DOHH2 (cell line): Measurements from ENCODE around the gene SLC38A4.

Experiments
- H3F3A ChIP-seq: fragments of 200-600 bp; sonication (generic), shearing (Covaris generic); 2 replicates; pipeline ENCODE4 v1.6.0; 2016; ENCODE audit warnings: antibody characterized with exemption, mild to moderate bottlenecking; ENCODE audit not compliant: control insufficient read depth, insufficient read depth
- H3K27ac ChIP-seq: fragments of 200-600 bp; sonication (generic); 2 replicates; pipeline ENCODE4 v1.5.1; 2014; ENCODE audit warnings: low read depth, mild to moderate bottlenecking, low read length, moderate library complexity
- H3K27me3 ChIP-seq: fragments of 200-600 bp; sonication (generic); 2 replicates; pipeline ENCODE4 v1.6.1; 2014; ENCODE audit warnings: mild to moderate bottlenecking, low read length, mixed read lengths; ENCODE audit not compliant: control insufficient read depth
- H3K36me3 ChIP-seq: fragments of 200-600 bp; sonication (generic); 2 replicates; pipeline ENCODE4 v1.6.1; 2014; ENCODE audit warnings: mild to moderate bottlenecking, low read length, moderate library complexity, mixed read lengths; ENCODE audit not compliant: control insufficient read depth
- H3K4me1 ChIP-seq: fragments of 200-600 bp; sonication (generic); 2 replicates; pipeline ENCODE4 v1.6.1; 2014; ENCODE audit warnings: mild to moderate bottlenecking, low read length, mixed read lengths; ENCODE audit not compliant: control insufficient read depth
- H3K4me2 ChIP-seq: fragments of 200-600 bp; sonication (generic); 2 replicates; pipeline ENCODE4 v1.6.0; 2014; ENCODE audit warnings: mild to moderate bottlenecking, low read length, moderate library complexity
- H3K4me3 ChIP-seq: fragments of 200-600 bp; sonication (generic); 2 replicates; pipeline ENCODE4 v1.5.1; 2014; ENCODE audit warnings: mild to moderate bottlenecking, low read length, mixed read lengths
- H3K79me2 ChIP-seq: fragments of 200-600 bp; sonication (generic); 2 replicates; pipeline ENCODE4 v1.6.1; 2014; ENCODE audit warnings: mild to moderate bottlenecking, low read length, mixed read lengths; ENCODE audit not compliant: control insufficient read depth
- H3K9me2 ChIP-seq: fragments of 200-600 bp; sonication (generic); replicated peaks from 2 replicates; pipeline ENCODE4 v1.6.1; 2014; ENCODE audit warnings: mild to moderate bottlenecking, low read length, mixed read lengths; ENCODE audit not compliant: control insufficient read depth
- H3K9me3 ChIP-seq: fragments of 200-600 bp; sonication (generic); 2 replicates; pipeline ENCODE4 v1.6.1; 2014; ENCODE audit warnings: antibody characterized with exemption, low read length, mixed read lengths; ENCODE audit not compliant: control insufficient read depth, insufficient read depth
- H4K20me1 ChIP-seq: fragments of 200-600 bp; sonication (generic); 2 replicates; pipeline ENCODE4 v1.6.0; 2014; ENCODE audit warnings: low read depth, mild to moderate bottlenecking, antibody characterized with exemption, low read length, moderate library complexity; ENCODE audit not compliant: control insufficient read depth, insufficient read depth
- EZH2phosphoT487 ChIP-seq: fragments of 200-600 bp; sonication (generic); IDR thresholded peaks from 2 replicates; pipeline ENCODE4 v1.6.1; 2017; ENCODE audit warnings: borderline replicate concordance, mild to moderate bottlenecking, antibody characterized with exemption, low read length, moderate library complexity, mixed read lengths
- TF ChIP-seq, protein P1 (sequence below): fragments of 200-600 bp; sonication (generic); IDR thresholded peaks from one replicate; pipeline ENCODE4 v1.5.1; 2014; ENCODE audit warnings: antibody characterized with exemption, mild to moderate bottlenecking, low read depth, low read length; ENCODE audit not compliant: poor library complexity, severe bottlenecking

SLC38A4 gene, protein sequence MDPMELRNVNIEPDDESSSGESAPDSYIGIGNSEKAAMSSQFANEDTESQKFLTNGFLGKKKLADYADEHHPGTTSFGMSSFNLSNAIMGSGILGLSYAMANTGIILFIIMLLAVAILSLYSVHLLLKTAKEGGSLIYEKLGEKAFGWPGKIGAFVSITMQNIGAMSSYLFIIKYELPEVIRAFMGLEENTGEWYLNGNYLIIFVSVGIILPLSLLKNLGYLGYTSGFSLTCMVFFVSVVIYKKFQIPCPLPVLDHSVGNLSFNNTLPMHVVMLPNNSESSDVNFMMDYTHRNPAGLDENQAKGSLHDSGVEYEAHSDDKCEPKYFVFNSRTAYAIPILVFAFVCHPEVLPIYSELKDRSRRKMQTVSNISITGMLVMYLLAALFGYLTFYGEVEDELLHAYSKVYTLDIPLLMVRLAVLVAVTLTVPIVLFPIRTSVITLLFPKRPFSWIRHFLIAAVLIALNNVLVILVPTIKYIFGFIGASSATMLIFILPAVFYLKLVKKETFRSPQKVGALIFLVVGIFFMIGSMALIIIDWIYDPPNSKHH

DNA sequence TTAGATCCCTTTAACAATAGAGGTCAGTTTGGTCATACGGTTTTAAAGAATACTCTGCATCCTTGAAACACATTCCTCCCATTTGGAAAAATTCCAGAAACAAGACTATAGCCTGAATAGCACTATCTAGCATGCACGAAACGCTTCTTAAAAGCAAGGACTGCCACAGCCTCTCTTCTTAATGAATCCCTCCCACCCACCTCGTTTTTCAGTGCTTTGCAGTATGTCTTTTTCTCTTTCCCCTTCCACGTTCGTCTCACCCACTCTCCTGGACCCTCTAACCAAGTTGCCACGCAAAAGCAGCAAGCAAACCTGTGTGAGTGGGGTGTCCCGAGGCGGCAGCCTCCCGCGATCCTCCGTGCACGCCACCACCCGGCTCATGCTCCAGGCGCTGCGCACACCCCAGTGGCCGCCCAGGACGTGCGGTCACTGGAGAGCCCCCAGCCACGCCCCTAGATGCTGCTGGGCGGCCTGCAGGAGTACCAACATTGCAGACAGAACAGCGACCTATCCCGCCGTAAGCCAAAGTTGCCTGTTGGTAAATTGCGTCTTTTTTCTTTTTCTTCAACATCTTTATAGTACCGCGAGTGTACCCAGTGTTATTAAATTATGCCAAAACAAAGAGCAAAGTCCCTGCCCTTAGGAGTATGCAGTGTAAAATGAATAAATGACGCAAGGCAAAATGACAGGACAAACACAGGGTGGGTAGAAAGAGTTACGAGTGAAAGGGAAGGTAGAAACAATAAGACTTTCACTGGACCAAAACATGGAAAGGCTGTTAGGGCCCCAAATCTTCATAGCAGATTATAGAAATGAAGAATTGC is at the start of gene SLC38A4:
TSS of gene SLC38A4 (minus strand) at position 407 of the 824 bp plus-strand sequence. CDS start 32,926 bp downstream, outside the sequence.
- no peaks in the 10 kb centered on the region for H3K9me3 ChIP-seq
- no peaks in the 10 kb centered on the region for H3K36me3 ChIP-seq
- H3K27ac ChIP-seq: no peak within 1 kb of the TSS
- H3K27me3 ChIP-seq: no peaks in the 10 kb centered on the region
- no peaks in the 10 kb centered on the region for H4K20me1 ChIP-seq
- no peaks in the 10 kb centered on the region for H3K9me2 ChIP-seq
- H3K4me3 ChIP-seq: no peak within 1 kb of the TSS
- no peak within 1 kb of the TSS for H3K4me2 ChIP-seq
- no peaks in the 10 kb centered on the region for H3F3A ChIP-seq
- no peaks in the 10 kb centered on the region for H3K4me1 ChIP-seq
- no peaks in the 10 kb centered on the region for H3K79me2 ChIP-seq
- TF ChIP-seq, protein P1, sequence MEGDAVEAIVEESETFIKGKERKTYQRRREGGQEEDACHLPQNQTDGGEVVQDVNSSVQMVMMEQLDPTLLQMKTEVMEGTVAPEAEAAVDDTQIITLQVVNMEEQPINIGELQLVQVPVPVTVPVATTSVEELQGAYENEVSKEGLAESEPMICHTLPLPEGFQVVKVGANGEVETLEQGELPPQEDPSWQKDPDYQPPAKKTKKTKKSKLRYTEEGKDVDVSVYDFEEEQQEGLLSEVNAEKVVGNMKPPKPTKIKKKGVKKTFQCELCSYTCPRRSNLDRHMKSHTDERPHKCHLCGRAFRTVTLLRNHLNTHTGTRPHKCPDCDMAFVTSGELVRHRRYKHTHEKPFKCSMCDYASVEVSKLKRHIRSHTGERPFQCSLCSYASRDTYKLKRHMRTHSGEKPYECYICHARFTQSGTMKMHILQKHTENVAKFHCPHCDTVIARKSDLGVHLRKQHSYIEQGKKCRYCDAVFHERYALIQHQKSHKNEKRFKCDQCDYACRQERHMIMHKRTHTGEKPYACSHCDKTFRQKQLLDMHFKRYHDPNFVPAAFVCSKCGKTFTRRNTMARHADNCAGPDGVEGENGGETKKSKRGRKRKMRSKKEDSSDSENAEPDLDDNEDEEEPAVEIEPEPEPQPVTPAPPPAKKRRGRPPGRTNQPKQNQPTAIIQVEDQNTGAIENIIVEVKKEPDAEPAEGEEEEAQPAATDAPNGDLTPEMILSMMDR: no peak
- TF ChIP-seq EZH2phosphoT487: no peak

DNA sequence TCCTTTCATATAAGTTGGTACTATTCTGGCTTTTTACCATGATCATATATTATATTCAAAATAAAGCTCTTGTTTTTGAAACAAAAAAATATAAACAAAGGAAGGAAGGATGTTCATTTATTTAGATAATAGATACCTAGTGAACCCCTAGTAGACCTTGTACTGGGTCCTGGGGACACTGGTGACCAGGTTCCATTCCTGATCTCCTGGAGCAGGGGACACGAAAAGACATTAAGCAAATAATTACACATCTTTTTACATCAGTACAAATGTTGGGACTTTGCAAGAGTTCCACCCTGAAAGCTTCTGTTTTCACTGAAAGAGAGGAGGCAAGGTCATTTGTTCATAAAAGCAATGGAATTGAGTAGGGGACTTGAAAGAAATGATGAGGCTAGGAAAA is 49.3 kb upstream of the SLC38A4 start:
- no peak overlapping the region for H3K4me3 ChIP-seq
- H3F3A ChIP-seq: no peaks in the 10 kb centered on the region
- no peaks in the 10 kb centered on the region for H3K4me1 ChIP-seq
- TF ChIP-seq, protein P1: no peak
- no peak for TF ChIP-seq EZH2phosphoT487
- H3K9me2 ChIP-seq: no peaks in the 10 kb centered on the region
- H3K27me3 ChIP-seq: no peaks in the 10 kb centered on the region
- no peaks in the 10 kb centered on the region for H4K20me1 ChIP-seq
- no peaks in the 10 kb centered on the region for H3K79me2 ChIP-seq
- no peak overlapping the region for H3K4me2 ChIP-seq
- H3K36me3 ChIP-seq: no peaks in the 10 kb centered on the region
- H3K27ac ChIP-seq: no peak overlapping the region
- no peaks in the 10 kb centered on the region for H3K9me3 ChIP-seq

DNA sequence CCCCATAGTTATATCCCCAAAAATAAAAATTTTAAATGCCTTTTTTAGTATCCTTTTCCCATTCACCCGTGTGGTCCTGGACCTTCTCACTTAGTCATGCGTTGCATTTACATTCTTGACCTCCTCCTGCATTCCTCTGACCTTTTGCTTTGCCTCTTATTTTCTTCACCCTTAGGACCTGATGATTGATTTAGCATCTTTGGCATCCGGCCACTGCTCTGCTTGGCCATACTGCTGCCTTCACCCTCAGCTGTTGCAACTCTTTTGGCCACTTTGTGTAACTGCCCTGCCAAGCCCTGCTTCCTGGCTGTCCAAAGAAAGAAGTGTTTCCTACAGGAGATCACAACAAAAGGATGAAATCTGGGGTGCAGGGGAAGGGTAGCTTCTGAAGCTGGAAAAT is 48.8 kb upstream of the SLC38A4 start:
- TF ChIP-seq, protein P1: no peak
- TF ChIP-seq EZH2phosphoT487: no peak
- H3K4me3 ChIP-seq: no peak overlapping the region
- no peaks in the 10 kb centered on the region for H3K36me3 ChIP-seq

More for the DNA sequence above, 48.8 kb upstream of the SLC38A4 start:
- Histone ChIP-seq H3K9me3 (no peaks in the 10 kb centered on the region), H3K79me2 (no peaks in the 10 kb centered on the region), H3F3A (no peaks in the 10 kb centered on the region), H3K4me2 (no peak overlapping the region), H3K9me2 (no peaks in the 10 kb centered on the region), H3K27ac (no peak overlapping the region), H4K20me1 (no peaks in the 10 kb centered on the region), H3K27me3 (no peaks in the 10 kb centered on the region), H3K4me1 (no peaks in the 10 kb centered on the region)
